OCI-LY1 (cell line): ENCODE results near the gene FHOD3.

Experiments used
- H2AFZ ChIP-seq: fragments of 200-600 bp; sonication (generic), shearing (Covaris generic); 2 replicates; pipeline ENCODE4 v1.6.0; 2014; ENCODE audit warnings: antibody characterized with exemption, mild to moderate bottlenecking, low read length
- H3F3A ChIP-seq: fragments of 200-600 bp; sonication (generic), shearing (Covaris generic); 2 replicates; pipeline ENCODE4 v1.6.0; 2014; ENCODE audit warnings: mild to moderate bottlenecking, antibody characterized with exemption, low read length, moderate library complexity; ENCODE audit not compliant: insufficient read depth
- H3K27ac ChIP-seq: fragments of 200-600 bp; sonication (generic); 2 replicates; pipeline ENCODE4 v1.5.1; 2014; ENCODE audit warnings: low read length, mixed run types, mild to moderate bottlenecking, low read depth; ENCODE audit not compliant: poor library complexity, severe bottlenecking
- H3K27me3 ChIP-seq: fragments of 200-600 bp; sonication (generic); 2 replicates; pipeline ENCODE4 v1.6.0; 2014; ENCODE audit warnings: antibody characterized with exemption, mild to moderate bottlenecking, low read length, moderate library complexity; ENCODE audit not compliant: insufficient read depth
- H3K36me3 ChIP-seq: fragments of 200-600 bp; sonication (generic); 2 replicates; pipeline ENCODE4 v1.6.1; 2014; ENCODE audit warnings: mild to moderate bottlenecking, antibody characterized with exemption, low read length, moderate library complexity, mixed read lengths; ENCODE audit not compliant: insufficient read depth
- H3K4me1 ChIP-seq: fragments of 200-600 bp; sonication (generic); 2 replicates; pipeline ENCODE4 v1.5.1; 2014; ENCODE audit warnings: mild to moderate bottlenecking, low read length, moderate library complexity; ENCODE audit not compliant: insufficient read depth, severe bottlenecking
- H3K4me2 ChIP-seq: fragments of 200-600 bp; sonication (generic), shearing (Covaris generic); 2 replicates; pipeline ENCODE4 v1.6.1; 2014; ENCODE audit warnings: low read length
- H3K4me3 ChIP-seq: fragments of 200-600 bp; sonication (generic); 2 replicates; pipeline ENCODE4 v1.5.1; 2014; ENCODE audit warnings: low read length, low read depth, mild to moderate bottlenecking, mixed read lengths; ENCODE audit not compliant: poor library complexity, severe bottlenecking
- H3K79me2 ChIP-seq: fragments of 200-600 bp; shearing (Covaris generic); 2 replicates; pipeline ENCODE4 v1.6.1; 2016; ENCODE audit warnings: mixed run types, low read length, mixed read lengths; ENCODE audit not compliant: insufficient read depth
- H3K9ac ChIP-seq: fragments of 200-600 bp; sonication (generic), shearing (Covaris generic); 2 replicates; pipeline ENCODE4 v1.6.1; 2014; ENCODE audit warnings: mild to moderate bottlenecking, low read length, mixed read lengths
- H3K9me2 ChIP-seq: fragments of 200-600 bp; sonication (generic), shearing (Covaris generic); 2 replicates; pipeline ENCODE4 v1.6.1; 2014; ENCODE audit warnings: low read depth, mild to moderate bottlenecking, low read length, mixed read lengths
- H3K9me3 ChIP-seq: fragments of 200-600 bp; shearing (Covaris generic); 2 replicates; pipeline ENCODE4 v1.6.1; 2014; ENCODE audit warnings: low read length, mixed read lengths
- H4K20me1 ChIP-seq: fragments of 200-600 bp; sonication (generic), shearing (Covaris generic); 2 replicates; pipeline ENCODE4 v1.6.0; 2016; ENCODE audit warnings: mild to moderate bottlenecking, low read length; ENCODE audit not compliant: insufficient read depth
- CTCF ChIP-seq: fragments of 200-600 bp; sonication (generic), shearing (Covaris generic); IDR thresholded peaks from 2 replicates; pipeline ENCODE4 v1.5.1; 2017; ENCODE audit warnings: mild to moderate bottlenecking, antibody characterized with exemption, low read length, moderate library complexity, mixed read lengths
- EZH2 ChIP-seq: fragments of 200-600 bp; sonication (generic), shearing (Covaris generic); IDR thresholded peaks from 2 replicates; pipeline ENCODE4 v1.8.0; 2017; ENCODE audit warnings: borderline replicate concordance, mixed run types, mild to moderate bottlenecking, antibody characterized with exemption, low read length, moderate library complexity, mixed read lengths

The FHOD3 gene

GRCh38 chr18:36301884-36302283, 4.4 kb downstream of the FHOD3 start:
- no peaks in the 10 kb centered on the region for H3K79me2 ChIP-seq
- H3K27me3 ChIP-seq: 0 out of 2 replicates have a peak, but pooled peaks cover 3% of the 10 kb centered on the region

GRCh38 chr18:36302676-36303075, 5.2 kb downstream of the FHOD3 start:
- Histone ChIP-seq H3K9me2 (no peaks in the 10 kb centered on the region), H3K4me3 (no peak overlapping the region), H3F3A (no peaks in the 10 kb centered on the region), H3K36me3 (no peaks in the 10 kb centered on the region), H2AFZ (no peak overlapping the region), H3K4me2 (no peak overlapping the region), H3K27ac (no peak overlapping the region), H3K4me1 (no peaks in the 10 kb centered on the region), H3K27me3 (0 out of 2 replicates have a peak, but pooled peaks cover 3% of the 10 kb centered on the region), H3K9me3 (no peaks in the 10 kb centered on the region), H3K9ac (no peak overlapping the region), H4K20me1 (no peaks in the 10 kb centered on the region), H3K79me2 (no peaks in the 10 kb centered on the region)
- TF ChIP-seq CTCF (no peak), EZH2 (no peak)

More at GRCh38 chr18:36301884-36302283, 4.4 kb downstream of the FHOD3 start:
- H3K4me3 ChIP-seq: no peak overlapping the region
- H3K4me1 ChIP-seq: no peaks in the 10 kb centered on the region
- no peak overlapping the region for H2AFZ ChIP-seq
- no peaks in the 10 kb centered on the region for H3F3A ChIP-seq
- H4K20me1 ChIP-seq: no peaks in the 10 kb centered on the region
- TF ChIP-seq EZH2 (no peak), CTCF (no peak)
- no peak overlapping the region for H3K9ac ChIP-seq
- no peaks in the 10 kb centered on the region for H3K9me2 ChIP-seq
- H3K27ac ChIP-seq: no peak overlapping the region
- no peaks in the 10 kb centered on the region for H3K36me3 ChIP-seq
- no peaks in the 10 kb centered on the region for H3K9me3 ChIP-seq
- no peak overlapping the region for H3K4me2 ChIP-seq

- H3K9ac ChIP-seq: no peak overlapping the region
- 0 out of 2 replicates have a peak, but pooled peaks cover 3% of the 10 kb centered on the region for H3K27me3 ChIP-seq
- TF ChIP-seq EZH2: no peak
- TF ChIP-seq CTCF: no peak
- no peaks in the 10 kb centered on the region for H3K9me3 ChIP-seq
- no peaks in the 10 kb centered on the region for H3K79me2 ChIP-seq
- H3K9me2 ChIP-seq: no peaks in the 10 kb centered on the region
- no peaks in the 10 kb centered on the region for H4K20me1 ChIP-seq
- no peak overlapping the region for H3K27ac ChIP-seq
- H3F3A ChIP-seq: no peaks in the 10 kb centered on the region
- H3K4me3 ChIP-seq: no peak overlapping the region
- H3K4me2 ChIP-seq: no peak overlapping the region
- H2AFZ ChIP-seq: no peak overlapping the region
- no peaks in the 10 kb centered on the region for H3K4me1 ChIP-seq
- H3K36me3 ChIP-seq: no peaks in the 10 kb centered on the region
These were observed 5.8 kb downstream of the FHOD3 start for GRCh38 chr18:36303211-36303844.
